Measurements from ENCODE around the gene CHRNA4.

GRCh38 chr20:63361519-63362435, 628 bp upstream of the CHRNA4 start:
- TF ChIP-seq MCM5 (IDR thresholded peaks at IDR 0.05; ENCODE audit: low read depth): no peak
- TF ChIP-seq ZNF318 (IDR thresholded peaks at IDR 0.05; ENCODE audit: borderline replicate concordance in 1 of 2, low read depth in 1 of 2): no peak
- no peak for TF ChIP-seq CREB1 (IDR thresholded peaks at IDR 0.05)
- TF ChIP-seq CREB1 (CRISPR knock-in tag; IDR thresholded peaks at IDR 0.05): no peak
- TF ChIP-seq ARID4B (CRISPR knock-in tag; IDR thresholded peaks at IDR 0.05): no peak
- no peak for TF ChIP-seq RCOR1 (IDR thresholded peaks at IDR 0.05; ENCODE audit: borderline replicate concordance in 1 of 2, low read depth in 2 of 2, low read length in 2 of 2)
- TF ChIP-seq BDP1 (IDR thresholded peaks at IDR 0.05; ENCODE audit: insufficient read depth, insufficient read length): no peak
- no peak for TF ChIP-seq CTCF (IDR thresholded peaks at IDR 0.05 in 2 of 3, conservative IDR thresholded peaks at IDR 0.05 in 1 of 3; ENCODE audit: insufficient read depth in 2 of 3, low read depth in 1 of 3, low read length in 3 of 3)
- no peak for TF ChIP-seq USF2 (CRISPR knock-in tag; IDR thresholded peaks at IDR 0.05)
- TF ChIP-seq ZNF586 (CRISPR knock-in tag; conservative IDR thresholded peaks at IDR 0.05): no peak
- TF ChIP-seq RFX5 (IDR thresholded peaks at IDR 0.05; ENCODE audit: low read depth, low read length): no peak

Measured in K562 (cell line).